Uterus (tissue), 2 donors: ENCODE measurements around the gene CASTOR1.

Experiments used
- POLR2A ChIP-seq, 2 donors: fragments of 450-650 bp; IDR thresholded peaks; one replicate each; pipeline ENCODE4 v1.6.1; 2016; ENCODE audit warnings: antibody characterized with exemption in 2 of 2, mild to moderate bottlenecking in 1 of 2, moderate library complexity in 1 of 2
- TF ChIP-seq, protein P1 (sequence below), 4 experiments: fragments of 200-600 bp in 2 of 4; fragments of 450-650 bp in 2 of 4; sonication (generic) in 2 of 4; IDR thresholded peaks; one replicate each; pipeline ENCODE4 v1.5.1; 2016 to 2019; ENCODE audit warnings: antibody characterized with exemption in 4 of 4, mild to moderate bottlenecking in 2 of 4, moderate library complexity in 1 of 4

DNA sequence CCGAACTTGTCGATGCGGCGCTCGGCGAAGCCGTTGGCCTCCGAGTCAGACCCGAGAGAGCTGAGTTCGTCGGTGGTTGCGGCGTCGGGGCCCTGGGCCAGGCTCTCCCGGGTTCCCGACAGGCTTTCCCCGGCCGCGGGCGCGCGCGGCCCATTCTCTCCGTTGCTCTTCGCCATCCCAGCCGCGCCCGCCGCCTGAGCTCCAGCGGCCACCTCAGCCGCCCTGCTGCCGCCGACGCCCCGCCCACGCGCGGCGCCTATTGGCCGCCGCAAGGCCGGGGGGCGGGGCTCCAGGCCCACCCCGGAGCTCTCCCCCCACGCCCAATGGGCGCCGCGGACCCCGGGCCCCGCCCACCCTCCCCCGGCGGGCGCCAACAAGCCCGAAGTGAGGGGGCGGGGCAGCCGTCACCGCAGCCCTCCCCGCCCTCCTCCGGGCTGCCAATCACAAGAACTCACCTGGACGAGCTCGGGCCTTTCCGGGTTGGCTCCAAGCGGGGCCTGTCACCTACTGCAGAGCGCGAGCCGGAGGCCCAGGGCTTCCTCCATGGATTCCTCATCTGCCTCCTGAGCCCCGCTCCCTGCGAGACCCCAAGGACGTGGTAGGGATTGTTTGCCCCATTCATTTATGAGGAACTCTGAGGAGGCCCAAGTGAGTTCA is 37.5 kb upstream of the CASTOR1 start, which contains the start of gene TBC1D10A:
- peak; percentile 90 for TF ChIP-seq POLR2A (IDR thresholded peaks at IDR 0.05)
- TF ChIP-seq, protein P1, sequence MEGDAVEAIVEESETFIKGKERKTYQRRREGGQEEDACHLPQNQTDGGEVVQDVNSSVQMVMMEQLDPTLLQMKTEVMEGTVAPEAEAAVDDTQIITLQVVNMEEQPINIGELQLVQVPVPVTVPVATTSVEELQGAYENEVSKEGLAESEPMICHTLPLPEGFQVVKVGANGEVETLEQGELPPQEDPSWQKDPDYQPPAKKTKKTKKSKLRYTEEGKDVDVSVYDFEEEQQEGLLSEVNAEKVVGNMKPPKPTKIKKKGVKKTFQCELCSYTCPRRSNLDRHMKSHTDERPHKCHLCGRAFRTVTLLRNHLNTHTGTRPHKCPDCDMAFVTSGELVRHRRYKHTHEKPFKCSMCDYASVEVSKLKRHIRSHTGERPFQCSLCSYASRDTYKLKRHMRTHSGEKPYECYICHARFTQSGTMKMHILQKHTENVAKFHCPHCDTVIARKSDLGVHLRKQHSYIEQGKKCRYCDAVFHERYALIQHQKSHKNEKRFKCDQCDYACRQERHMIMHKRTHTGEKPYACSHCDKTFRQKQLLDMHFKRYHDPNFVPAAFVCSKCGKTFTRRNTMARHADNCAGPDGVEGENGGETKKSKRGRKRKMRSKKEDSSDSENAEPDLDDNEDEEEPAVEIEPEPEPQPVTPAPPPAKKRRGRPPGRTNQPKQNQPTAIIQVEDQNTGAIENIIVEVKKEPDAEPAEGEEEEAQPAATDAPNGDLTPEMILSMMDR (IDR thresholded peaks at IDR 0.05) = peak in 1 of 4 experiments; percentile 5
